K562 (cell line): ENCODE results near the gene UCK1. TPM values are rescaled to one million over a fixed set of nuclear protein-coding genes. Genes with fewer than 3 reads are reported as not detected.

Experiments used
- polyA plus RNA-seq, 8 experiments: library from polyadenylated mRNA; depleted of rRNA in 4 of 8; stranded (reverse) in 5 of 8; unstranded in 3 of 8; fragments of >200 nt; fragmentation: Nextera tagmentation in 2 of 8; fragmentation: Illumina TruSeq in 1 of 8; extraction: Ambion mirVana in 2 of 8; extraction: Trizol in 1 of 8; gene quantifications; 2 replicates each; pipeline versions ENCODE4 v1.2.1 to v1.2.3, GENCODE V29; 2011 to 2014; ENCODE audit warnings: inconsistent platforms in 1 of 8, missing spikeins in 1 of 8
- total RNA-seq, 7 experiments: library from RNA; depleted of rRNA in 6 of 7; stranded (reverse); fragments of >200 nt in 6 of 7; fragmentation: Illumina TruSeq in 2 of 7; extraction: Trizol in 2 of 7; gene quantifications; 2 replicates each; pipeline versions ENCODE4 v1.2.1 to v1.2.3, GENCODE V29; 2011 to 2021; ENCODE audit warnings: low replicate concordance in 1 of 7
- TF ChIP-seq, protein P1 (sequence below), 2 experiments: fragments of 250-450 bp in 1 of 2; fragments of 450-650 bp in 1 of 2; sonication (Bioruptor Pico) in 1 of 2; IDR thresholded peaks; 2 replicates each; pipeline versions ENCODE4 v1.6.1 to v1.8.0; 2016 to 2021; ENCODE audit warnings: mild to moderate bottlenecking in 2 of 2, moderate library complexity in 2 of 2, missing compliant biosample characterization in 1 of 2, missing genetic modification characterization in 1 of 2
- TF ChIP-seq, protein P2 (sequence below): fragments of 450-650 bp; IDR thresholded peaks from 2 replicates; pipeline ENCODE4 v1.6.1; 2018; ENCODE audit not compliant: partially characterized antibody
- TF ChIP-seq, protein P3 (sequence below), 2 experiments: fragments of 450-650 bp; conservative IDR thresholded peaks; 2 replicates each; pipeline ENCODE4 v1.6.1; 2017; ENCODE audit warnings: mild to moderate bottlenecking in 2 of 2, moderate library complexity in 2 of 2

UCK1 gene
- total and polyA plus RNA-seq, 9 of the 15 experiments (the other 6 are each of a cell fraction or from before 2014, with no cell fraction given) = 0.27 to 27.5 (median 16.1) TPM

DNA sequence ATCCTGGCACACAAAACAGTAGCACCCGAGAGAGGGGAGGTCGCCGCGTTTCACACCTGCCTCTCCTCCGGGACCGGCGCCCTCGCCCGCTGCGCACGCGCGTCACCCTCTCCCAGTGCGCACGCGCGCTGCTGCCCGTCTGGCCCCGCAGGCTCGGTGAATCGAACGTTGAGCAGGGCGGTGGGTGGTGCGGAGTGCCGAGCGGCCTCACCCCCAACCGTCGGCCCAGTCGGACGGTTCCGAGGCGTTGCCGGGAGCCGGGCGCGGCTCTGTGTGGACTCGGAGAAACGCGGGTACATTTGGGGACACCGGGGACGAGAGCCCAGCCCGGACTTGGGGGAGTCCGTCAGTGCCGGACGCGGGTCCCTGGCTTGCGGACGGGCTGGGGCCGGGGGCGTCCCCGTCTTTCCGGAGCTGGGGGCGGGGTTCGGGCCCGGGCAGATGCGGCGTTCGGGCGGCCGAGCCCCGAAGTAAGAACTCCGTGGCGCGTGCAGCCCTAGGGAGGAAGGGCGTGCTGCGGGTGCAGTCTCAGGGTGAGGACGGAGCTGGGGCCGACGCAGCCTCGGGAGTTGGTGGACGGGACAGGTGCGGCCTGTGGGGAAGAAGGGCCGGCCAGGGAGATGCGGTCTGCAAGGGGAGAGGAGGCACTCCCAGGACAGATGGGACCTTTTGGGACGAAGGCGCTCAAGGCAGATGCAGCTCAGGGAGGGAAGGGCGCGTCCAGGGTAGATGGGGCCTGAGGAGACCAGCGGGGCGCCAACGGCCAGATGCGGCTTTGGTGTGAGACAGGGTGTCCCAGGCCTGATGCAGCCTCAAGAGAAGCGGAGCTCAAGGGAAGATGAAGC, 28.1 kb downstream of the UCK1 start, which contains the start of gene POMT1 (continued):
- TF ChIP-seq, protein P1, sequence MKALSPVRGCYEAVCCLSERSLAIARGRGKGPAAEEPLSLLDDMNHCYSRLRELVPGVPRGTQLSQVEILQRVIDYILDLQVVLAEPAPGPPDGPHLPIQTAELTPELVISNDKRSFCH (CRISPR knock-in tag; IDR thresholded peaks at IDR 0.05) = no peak
- TF ChIP-seq, protein P1 (tag; IDR thresholded peaks at IDR 0.05) = no peak
- TF ChIP-seq, protein P2, sequence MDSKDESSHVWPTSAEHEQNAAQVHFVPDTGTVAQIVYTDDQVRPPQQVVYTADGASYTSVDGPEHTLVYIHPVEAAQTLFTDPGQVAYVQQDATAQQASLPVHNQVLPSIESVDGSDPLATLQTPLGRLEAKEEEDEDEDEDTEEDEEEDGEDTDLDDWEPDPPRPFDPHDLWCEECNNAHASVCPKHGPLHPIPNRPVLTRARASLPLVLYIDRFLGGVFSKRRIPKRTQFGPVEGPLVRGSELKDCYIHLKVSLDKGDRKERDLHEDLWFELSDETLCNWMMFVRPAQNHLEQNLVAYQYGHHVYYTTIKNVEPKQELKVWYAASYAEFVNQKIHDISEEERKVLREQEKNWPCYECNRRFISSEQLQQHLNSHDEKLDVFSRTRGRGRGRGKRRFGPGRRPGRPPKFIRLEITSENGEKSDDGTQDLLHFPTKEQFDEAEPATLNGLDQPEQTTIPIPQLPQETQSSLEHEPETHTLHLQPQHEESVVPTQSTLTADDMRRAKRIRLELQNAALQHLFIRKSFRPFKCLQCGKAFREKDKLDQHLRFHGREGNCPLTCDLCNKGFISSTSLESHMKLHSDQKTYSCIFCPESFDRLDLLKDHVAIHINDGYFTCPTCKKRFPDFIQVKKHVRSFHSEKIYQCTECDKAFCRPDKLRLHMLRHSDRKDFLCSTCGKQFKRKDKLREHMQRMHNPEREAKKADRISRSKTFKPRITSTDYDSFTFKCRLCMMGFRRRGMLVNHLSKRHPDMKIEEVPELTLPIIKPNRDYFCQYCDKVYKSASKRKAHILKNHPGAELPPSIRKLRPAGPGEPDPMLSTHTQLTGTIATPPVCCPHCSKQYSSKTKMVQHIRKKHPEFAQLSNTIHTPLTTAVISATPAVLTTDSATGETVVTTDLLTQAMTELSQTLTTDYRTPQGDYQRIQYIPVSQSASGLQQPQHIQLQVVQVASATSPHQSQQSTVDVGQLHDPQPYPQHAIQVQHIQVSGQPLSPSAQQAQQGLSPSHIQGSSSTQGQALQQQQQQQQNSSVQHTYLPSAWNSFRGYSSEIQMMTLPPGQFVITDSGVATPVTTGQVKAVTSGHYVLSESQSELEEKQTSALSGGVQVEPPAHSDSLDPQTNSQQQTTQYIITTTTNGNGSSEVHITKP = peak; percentile 42
- TF ChIP-seq, protein P3, sequence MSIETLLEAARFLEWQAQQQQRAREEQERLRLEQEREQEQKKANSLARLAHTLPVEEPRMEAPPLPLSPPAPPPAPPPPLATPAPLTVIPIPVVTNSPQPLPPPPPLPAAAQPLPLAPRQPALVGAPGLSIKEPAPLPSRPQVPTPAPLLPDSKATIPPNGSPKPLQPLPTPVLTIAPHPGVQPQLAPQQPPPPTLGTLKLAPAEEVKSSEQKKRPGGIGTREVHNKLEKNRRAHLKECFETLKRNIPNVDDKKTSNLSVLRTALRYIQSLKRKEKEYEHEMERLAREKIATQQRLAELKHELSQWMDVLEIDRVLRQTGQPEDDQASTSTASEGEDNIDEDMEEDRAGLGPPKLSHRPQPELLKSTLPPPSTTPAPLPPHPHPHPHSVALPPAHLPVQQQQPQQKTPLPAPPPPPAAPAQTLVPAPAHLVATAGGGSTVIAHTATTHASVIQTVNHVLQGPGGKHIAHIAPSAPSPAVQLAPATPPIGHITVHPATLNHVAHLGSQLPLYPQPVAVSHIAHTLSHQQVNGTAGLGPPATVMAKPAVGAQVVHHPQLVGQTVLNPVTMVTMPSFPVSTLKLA (conservative IDR thresholded peaks at IDR 0.05) = peak; percentile 60 to 84; a peak in 3 of 4 replicates
